GM18861 (cell line): ENCODE results near the gene MCM7.

Source experiments
- ATAC-seq: cut with Tn5 transposase; IDR thresholded peaks from one replicate; pipeline ENCODE4 v1.9.1; 2021; ENCODE audit not compliant: unreplicated experiment

The MCM7 gene

DNA sequence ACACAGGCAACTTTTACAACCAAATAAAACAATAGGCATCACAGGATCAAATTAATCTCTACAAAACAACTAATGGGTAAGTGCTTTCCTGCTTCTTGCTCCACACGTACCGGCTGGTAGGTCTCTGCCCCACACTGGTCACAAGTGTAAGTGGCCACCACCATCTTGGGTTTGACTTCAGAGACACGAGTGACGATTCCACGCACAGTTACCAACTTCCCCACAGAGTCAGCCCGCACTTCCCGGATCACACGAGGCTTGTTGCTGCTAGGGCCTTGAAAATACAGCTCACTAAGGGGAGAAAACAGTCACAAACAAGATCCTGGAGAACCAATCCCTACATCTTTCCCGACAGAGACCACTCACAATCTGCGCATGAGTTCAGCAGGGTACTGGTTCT is 2.3 kb downstream of the MCM7 start:
- no peak for ATAC-seq

DNA sequence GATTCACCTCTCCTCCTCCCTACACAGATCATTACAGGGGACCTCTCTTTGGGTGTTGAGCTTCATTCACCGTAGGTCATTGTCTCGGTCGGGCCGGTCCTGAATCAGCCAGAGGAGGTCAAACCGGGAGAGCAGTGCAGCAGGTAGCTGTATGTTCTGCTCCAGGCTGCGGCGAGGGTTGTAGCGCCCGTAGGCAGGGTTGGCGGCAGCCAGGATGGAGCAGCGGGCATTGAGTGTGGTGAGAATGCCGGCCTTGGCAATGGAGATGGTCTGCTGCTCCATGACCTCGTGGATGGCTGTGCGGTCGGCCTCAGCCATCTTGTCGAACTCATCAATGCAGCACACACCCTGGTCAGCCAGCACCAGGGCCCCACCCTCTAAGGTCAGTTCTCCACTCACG is 5.5 kb downstream of the MCM7 start:
- ATAC-seq = no peak

DNA sequence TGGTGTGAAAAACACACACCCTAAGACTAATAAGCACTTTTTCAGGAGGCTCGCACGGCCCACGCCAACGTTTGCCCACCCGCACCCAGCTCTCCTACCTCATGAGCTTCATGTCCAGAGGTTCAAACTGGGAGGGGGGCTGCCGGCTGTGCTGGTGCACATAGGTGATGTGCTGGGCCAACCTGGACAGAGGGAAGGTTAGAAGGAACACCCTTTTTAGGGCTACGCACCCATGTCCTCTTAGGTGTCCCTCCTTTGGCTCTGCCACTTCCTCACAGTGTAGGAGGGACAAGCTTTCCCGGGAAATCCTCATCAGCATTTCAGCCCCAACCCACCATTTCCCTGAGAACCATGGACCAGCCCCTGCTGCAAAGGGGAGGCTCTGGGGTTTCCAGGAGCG is 5.9 kb downstream of the MCM7 start:
- no peak for ATAC-seq

DNA sequence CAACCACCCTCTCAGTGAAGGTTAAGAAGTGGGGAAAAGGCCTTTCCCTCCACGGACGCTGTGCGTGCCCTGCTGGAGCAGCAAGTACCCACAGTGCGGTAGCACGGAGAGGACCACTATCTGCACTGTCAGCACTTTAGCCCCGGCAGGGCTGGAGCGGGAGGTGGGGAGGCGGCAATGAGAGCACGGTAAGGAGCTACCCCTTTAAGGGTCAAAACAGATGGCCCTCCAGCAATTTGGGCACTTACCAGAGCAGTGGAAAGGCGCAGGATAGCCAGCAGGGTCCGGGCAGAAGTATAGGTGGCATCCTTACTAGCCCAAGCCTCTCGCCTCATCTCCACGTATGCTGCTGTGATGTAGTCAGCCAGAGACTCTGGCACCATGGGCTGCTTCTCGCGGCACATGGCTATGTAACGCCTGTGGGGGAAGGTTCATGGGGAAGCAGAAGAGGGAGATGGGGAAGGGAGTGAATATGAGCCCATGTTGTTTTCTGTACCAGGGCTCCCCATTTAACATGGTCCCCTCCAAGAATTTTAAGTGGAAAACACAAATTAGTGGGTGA is 7.2 kb downstream of the MCM7 start:
- ATAC-seq = no peak

DNA sequence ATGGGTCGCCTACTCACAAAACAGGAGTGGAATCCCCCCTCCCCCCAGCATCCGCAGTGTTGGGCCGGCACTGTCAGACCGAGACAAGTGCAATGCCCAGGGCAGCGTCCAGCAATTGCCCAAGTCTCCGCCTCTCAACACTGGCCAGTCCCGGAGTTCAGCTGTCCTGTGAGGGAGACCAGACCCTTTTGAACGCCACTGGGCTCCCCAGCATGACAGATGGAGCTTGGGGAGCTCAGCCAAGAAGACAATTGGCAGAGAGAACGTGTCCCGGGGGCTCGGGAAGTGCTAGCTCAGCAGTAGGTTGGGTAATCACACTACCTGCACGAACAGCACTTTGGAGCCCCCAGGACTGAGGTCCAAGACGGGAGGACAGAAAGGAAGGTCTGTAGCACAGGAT is 7.7 kb downstream of the MCM7 start:
- ATAC-seq = no peak

DNA sequence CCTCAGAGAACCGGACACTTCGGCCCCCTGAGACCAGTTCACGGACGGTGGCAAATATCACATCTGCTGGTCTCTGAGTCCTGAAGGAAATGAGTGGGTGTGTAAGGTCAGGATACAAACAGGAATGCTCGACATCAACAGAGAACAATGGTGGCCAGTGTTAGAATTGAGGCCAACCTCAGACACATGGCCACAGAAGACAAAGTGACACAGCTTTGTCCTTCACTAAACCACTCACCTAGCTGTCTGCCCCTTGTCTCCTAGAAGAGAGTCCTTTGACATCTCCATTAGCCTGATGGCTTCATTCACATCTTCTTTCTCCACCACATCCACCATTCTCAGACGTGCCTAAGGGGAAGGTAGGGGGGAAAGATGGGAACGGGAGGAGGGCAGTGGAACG is 8.1 kb downstream of the MCM7 start:
- no peak for ATAC-seq

DNA sequence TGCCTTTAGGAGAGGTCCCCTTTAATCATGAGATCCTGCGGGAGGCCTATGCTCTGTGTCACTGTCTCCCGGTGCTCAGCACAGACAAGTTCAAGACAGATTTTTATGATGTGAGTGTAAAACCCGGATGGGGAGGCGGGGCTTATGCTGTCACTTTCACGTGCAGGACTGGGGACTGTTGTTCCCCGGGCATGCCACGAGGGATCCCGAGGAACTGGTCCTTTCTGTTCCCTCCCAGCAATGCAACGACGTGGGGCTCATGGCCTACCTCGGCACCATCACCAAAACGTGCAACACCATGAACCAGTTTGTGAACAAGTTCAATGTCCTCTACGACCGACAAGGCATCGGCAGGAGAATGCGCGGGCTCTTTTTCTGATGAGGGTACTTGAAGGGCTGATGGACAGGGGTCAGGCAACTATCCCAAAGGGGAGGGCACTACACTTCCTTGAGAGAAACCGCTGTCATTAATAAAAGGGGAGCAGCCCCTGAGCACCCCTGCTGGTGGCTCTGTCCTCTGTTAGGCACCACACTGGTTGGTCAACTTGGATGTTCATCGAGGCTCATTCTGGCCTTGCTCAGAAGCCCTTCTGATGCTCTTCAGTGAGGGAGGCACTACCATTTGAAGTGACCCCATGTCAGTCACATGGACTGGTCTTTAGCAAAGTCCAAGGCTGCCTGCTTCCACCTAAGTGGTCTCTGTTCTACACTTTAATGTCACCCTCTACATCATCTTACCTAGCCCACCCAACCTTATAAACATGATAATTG is 9.6 kb downstream of the MCM7 start:
- no peak for ATAC-seq

DNA sequence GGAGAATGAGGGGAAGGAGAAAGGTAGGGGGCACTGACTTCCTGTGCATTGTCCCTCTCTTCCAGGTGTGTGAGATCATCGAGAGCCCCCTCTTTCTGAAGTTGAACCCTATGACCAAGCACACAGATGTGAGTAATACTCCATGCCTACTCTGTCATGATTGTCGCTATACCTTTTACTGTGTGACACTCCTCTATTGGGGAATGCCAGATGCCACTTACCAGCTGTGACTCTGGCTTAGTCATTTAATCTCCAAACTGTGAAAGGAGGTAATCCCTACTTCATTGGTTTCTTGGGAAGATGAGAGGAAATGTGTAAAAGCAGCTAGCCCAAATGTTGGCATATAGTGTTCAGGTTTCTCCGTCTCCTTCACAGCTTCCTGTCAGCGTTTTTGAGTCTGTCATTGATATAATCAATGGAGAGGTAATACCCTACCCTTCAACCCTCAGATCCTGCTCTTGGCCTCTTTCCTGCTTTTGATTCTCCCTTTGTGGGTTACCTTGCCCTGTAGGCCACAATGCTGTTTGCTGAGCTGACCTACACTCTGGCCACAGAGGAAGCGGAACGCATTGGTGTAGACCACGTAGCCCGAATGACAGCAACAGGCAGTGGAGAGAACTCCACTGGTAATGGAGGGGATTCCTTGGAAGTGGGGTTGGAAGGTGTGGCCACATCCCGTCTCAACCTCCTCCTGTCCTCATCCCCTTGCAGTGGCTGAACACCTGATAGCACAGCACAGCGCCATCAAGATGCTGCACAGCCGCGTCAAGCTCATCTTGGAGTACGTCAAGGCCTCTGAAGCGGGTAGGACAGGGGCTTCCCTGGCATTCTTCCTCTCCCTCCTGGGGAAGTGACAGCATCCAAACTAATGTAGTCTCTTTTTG is 10.4 kb downstream of the MCM7 start:
- no peak for ATAC-seq

DNA sequence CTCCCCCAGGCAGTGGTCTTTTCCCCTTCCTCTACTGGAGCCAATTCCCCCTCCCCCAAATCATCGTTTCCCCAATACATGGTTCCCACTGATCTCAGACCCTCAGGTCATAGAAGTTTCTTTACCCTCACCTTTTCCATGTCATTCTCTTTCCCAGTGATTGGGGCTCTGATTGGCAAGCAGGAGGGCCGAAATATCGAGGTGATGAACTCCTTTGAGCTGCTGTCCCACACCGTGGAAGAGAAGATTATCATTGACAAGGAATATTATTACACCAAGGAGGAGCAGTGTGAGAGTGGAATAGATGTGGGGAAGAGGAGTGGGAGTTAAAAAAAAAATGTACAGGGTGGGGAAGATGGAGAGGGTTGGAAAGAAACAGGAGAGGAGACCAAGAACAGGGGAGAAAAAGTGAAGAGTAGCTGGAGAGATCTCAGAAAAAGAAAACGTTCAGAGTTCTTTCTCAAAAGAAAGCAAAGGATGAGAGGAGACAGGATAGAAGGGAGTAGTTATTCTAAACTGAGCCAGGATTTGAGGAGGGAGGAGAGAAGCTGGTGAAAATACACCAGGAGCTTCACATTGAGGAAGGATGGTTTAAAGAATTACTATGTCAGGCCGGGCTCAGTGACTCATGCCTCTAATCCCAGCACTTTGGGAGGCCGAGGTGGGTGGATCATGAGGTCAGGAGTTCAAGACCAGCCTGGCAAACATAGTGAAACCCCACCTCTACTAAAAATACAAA is 11.6 kb downstream of the MCM7 start:
- no peak for ATAC-seq

DNA sequence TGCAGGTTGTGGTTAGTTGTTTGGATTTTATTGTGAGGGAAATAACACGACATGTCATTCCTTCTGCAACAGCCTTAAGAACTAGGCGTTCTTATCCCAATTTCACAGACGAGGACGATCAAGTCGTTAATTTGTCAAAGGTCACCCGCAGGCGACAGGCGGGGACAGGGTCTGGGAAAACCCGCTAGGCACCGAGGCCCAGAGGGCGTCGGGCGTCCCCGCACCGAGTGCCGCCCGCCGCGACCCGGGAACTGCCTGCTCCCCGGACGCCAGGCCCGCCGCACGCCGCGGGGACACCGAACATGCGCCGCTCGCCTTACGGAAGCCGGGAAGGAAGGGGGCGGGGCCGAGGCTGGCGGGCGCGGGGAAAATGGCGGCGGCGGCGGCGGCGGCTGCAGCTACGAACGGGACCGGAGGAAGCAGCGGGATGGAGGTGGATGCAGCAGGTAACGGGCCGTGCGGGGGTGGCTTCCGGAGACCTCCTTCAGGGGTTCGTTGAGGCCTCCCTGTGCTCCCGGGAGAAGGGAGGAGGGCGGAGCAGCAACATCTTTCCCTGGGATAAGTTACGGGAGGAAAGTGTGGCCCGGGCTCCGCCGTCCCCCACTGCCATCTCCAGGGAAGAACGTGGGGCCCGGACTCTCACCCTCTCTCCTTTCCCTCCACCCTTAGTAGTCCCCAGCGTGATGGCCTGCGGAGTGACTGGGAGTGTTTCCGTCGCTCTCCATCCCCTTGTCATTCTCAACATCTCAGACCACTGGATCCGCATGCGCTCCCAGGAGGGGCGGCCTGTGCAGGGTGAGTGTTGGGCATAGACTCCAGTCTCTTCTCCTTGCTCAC is 12.4 kb downstream of the MCM7 start, which contains the start of gene COPS6:
TSS of gene COPS6 (plus strand) at position 349 of the 837 bp plus-strand sequence. CDS start at position 371, 22 bp downstream.
- no peak for ATAC-seq

DNA sequence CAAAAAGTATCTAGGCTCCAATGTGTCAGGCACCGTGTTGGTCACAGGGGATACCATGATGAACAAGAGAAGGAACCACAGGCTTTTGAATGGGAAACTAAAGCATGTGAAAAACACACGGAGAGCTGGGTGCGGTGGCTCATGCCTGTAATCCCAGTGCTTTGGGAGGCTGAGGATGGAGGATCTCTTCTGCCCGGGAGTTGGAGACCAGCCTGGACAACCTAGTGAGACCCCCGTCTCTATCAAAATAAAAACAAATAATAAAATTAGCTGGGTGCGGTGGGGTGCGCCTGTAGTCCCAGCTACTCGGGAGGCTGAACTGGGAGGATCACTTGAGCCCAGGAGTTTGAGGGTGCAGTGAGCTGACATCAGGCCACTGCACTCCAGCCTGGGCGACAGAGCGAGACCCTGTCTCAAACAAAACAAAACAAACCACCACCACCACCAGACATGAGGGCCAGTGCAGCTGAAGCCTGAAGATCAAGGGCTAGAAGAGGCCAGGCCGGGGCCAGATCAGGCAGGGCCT is 13.0 kb downstream of the MCM7 start:
- no peak for ATAC-seq

DNA sequence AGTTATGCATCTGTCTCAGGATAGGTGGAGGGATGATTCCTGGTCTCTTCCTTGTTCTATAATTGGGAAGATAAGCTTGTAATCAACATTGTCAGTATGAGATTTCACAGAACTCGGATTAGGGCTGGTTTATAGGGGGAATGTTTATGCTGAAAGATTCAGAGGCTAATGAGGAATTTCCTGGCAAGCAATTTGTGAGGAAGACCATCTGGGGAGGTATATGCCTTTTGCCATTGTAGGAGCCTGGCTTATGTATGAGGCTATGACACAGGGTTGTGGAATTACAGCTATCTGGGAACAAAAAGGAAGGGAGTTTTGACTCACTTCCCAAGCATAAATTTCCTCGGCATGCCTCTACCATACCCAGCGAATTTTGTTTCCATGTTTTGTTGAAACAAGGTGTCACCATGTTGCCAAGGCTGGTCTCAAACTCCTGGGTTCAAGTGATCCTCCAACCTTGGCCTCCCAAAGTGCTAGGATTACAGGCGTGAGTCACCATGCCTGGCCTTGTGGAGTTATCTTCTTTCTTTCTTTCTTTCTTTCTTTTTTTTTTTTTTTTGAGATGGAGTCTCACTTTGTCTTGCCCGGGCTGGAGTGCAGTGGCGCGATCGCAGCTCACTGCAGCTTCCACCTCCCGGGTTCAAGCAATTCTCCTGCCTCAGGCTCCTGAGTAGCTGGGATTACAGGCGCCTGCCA is 14.0 kb downstream of the MCM7 start:
- ATAC-seq = no peak

DNA sequence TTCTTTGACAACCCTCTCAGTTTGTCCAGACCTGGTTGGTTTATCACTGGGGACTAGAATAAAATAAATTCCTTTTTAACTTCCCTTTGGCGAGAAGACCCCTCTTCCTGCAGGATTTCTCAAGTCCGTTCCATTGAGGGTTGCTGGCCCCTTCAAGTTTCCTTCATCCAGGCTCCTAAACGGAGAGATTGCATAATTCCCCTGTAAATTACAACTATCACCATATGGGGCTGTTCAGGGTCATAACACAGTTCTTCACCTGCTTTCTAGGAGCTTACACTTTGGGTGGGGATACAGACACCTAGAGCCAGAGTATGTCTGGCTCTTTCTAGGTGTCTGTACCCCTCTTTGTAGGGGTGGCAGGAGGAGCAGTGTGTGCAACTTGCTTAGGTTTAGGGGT is 15.7 kb downstream of the MCM7 start:
- ATAC-seq = no peak

DNA sequence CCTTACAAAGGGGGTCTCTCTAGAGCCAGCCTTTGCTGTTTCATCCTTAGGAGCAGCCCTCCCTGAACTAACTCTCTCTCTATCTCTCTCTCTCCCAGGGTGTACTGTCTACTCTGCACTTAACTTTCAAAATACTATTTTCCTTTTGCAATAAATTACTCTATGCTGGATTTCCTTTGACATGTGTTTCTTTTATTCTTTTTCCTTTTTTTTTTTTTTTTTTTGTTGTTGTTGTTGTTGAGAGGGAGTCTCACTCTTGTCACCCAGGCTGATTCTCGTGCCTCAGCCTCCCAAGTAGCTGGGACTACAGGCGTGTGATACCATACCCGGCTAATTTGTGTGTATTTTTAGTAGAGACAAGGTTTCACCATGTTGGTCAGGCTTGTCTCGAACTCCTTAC is 18.2 kb downstream of the MCM7 start:
- no peak for ATAC-seq

DNA sequence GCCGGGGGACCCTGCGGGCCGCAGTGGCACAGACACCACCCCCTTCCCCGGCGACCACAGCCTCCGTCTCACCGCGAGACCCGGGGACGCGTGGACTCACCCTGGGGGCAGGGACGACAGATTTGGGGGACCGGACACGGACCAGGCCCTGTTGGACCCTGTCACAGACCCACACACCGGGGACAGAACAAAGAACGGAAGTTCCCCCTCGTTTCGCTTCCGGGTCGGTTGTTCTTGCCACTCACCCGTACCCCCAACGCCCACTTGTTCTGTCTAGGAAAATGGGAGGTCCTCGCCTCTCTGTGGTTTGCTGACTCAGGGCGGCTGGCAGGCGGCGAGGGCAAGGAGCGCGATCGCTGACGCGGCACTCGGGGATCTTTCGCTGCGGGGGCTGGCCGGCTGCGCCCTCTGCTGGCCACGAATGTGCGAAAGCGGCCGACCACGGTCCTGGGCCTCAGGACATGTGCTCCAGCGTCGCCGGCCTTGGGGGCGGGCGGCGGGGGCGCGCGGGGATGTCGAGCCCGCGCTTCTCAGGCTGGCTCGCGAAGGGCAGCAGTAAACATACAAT is 19.6 kb downstream of the MCM7 start, which contains the start of gene ZNF3:
TSS of gene ZNF3 (minus strand) at position 189 of the 568 bp plus-strand sequence. CDS start 4,366 bp downstream, outside the sequence.
- peak; percentile 63 for ATAC-seq

DNA sequence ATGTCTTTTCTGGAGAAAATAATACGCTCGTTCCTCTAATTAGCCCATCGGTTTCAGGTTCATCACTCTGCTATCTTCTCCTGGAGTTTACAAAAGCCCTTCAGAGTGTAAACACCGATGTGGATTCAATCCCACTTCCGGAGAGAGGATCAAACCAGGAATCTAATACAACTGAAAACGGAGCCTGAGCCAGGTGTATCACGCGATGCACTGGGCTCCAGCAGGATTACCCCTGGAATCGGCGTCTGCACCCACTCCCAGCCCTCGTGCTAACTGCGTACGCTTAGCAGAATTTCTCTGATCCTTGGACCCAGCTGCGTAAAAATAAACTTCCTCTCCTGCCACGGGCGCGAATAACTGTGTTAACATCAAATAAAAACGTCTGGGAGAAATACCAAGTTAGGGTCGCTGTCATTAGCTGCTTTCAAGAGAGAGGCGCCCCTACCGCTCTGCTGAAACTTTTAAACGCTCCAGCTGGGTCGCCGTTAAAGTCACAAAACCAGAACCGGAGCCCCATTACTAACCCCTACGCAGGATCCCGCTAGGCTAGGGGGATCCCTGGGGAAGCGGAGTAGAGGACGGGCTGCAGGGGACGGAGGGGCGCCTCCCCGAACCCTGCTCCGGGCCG is 20.2 kb downstream of the MCM7 start:
- ATAC-seq = peak; percentile 3

DNA sequence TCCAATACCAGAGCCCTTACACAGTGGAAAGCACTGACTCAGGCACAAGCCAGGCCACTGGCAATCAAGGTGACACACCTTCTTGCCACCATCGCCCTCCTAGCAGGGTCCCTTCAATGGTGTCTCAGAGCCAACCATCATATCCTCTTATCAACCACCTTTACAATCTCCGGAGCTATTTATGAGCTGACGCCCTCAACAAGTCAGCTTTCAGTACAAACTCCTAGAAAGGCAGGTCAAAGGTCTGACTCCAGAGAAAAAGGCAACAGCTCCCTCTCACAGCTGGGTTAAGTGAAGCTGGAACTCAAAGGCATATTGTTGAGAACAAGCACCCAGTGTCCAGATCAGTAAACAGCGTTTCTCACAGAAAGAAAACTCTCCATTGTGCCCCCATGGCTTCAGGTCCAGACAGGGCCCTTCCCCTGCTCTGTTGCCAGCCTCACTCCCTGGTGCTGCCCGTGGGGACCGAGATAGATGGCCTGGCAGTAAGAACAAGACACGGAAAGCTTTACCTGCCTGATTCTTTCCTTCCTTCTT is 22.1 kb downstream of the MCM7 start:
- no peak for ATAC-seq

DNA sequence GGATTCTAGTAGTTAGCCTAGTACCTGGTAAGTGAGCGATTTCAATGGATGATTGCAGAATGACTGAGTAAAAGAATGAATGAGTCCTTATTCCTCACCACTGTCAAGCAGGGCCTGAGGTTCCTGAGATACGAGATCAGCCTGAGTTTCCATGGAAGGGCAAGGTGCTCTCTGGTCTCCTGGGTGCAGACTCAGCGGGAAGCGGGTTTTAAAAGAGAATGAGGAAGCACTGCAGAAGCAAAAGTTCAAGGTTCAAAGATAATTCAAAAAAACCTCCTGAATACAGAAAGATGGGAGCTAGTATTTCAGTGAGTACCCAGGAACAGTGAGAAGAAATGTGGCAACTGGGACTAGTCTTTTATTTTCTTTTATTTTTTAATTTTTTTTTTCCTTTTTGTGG is 24.0 kb downstream of the MCM7 start:
- no peak for ATAC-seq
